Esophagus muscularis mucosa (tissue), 4 donors: ENCODE results near the gene ENTPD8.

Experiments
- EP300 ChIP-seq: sonication (generic); formaldehyde crosslinking; IDR thresholded peaks from one replicate; pipeline ENCODE4 v1.6.1; 2017; ENCODE audit warnings: antibody characterized with exemption
- POLR2A ChIP-seq: fragments of 450-650 bp; IDR thresholded peaks from one replicate; pipeline ENCODE4 v1.6.1; 2017; ENCODE audit warnings: antibody characterized with exemption, moderate library complexity, mild to moderate bottlenecking, low read depth
- TF ChIP-seq, protein P1 (sequence below), 3 experiments: fragments of 200-600 bp in 2 of 3; fragments of 450-650 bp in 1 of 3; sonication (generic) in 2 of 3; IDR thresholded peaks; one replicate each; pipeline ENCODE4 v1.5.1; 2017 to 2019; ENCODE audit warnings: antibody characterized with exemption in 3 of 3, mild to moderate bottlenecking in 2 of 3, moderate library complexity in 1 of 3

- TF ChIP-seq POLR2A, result no peak
- TF ChIP-seq, protein P1, sequence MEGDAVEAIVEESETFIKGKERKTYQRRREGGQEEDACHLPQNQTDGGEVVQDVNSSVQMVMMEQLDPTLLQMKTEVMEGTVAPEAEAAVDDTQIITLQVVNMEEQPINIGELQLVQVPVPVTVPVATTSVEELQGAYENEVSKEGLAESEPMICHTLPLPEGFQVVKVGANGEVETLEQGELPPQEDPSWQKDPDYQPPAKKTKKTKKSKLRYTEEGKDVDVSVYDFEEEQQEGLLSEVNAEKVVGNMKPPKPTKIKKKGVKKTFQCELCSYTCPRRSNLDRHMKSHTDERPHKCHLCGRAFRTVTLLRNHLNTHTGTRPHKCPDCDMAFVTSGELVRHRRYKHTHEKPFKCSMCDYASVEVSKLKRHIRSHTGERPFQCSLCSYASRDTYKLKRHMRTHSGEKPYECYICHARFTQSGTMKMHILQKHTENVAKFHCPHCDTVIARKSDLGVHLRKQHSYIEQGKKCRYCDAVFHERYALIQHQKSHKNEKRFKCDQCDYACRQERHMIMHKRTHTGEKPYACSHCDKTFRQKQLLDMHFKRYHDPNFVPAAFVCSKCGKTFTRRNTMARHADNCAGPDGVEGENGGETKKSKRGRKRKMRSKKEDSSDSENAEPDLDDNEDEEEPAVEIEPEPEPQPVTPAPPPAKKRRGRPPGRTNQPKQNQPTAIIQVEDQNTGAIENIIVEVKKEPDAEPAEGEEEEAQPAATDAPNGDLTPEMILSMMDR (IDR thresholded peaks at IDR 0.05), result no peak
- no peak for TF ChIP-seq EP300
These were observed 38.9 kb upstream of the ENTPD8 start for GRCh38 chr9:137479892-137480685.
